CMK (cell line): ENCODE measurements around the gene ARHGAP23.

ENCODE experiments used
- DNase-seq: peaks from one replicate; pipeline ENCODE4 v3.0.0-alpha.2; 2010; ENCODE audit warnings: low read depth

Gene ARHGAP23

DNA sequence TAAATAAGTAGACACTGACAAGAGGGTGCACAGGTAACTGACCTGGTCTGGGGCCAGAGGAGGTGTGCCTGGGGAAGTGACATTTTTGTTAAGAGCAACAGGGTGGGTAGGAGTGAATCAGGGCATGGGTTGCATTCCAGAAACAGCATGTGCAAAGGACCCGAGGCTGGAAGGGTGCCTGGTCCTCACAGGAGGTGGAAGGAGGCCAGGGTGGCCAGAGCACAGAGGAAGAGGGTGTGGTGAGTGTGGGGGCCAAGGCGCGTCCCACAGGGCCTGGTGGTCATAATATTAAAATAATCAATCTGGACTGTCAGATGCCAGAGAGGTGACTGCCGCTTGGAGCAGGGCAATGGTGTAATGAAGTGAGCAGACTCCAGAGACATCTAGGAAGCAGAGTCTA, 14.3 kb downstream of the ARHGAP23 start:
- no peak for DNase-seq

- no peak for DNase-seq
Measured at GRCh38 chr17:38443356-38444031, 15.2 kb downstream of the ARHGAP23 start.

- no peak for DNase-seq
Measured at GRCh38 chr17:38444151-38444550, 15.9 kb downstream of the ARHGAP23 start.

- no peak for DNase-seq
Measured at GRCh38 chr17:38447502-38448085, 19.3 kb downstream of the ARHGAP23 start.

- DNase-seq, result no peak
Measured at GRCh38 chr17:38448208-38448771, 20.0 kb downstream of the ARHGAP23 start.

DNA sequence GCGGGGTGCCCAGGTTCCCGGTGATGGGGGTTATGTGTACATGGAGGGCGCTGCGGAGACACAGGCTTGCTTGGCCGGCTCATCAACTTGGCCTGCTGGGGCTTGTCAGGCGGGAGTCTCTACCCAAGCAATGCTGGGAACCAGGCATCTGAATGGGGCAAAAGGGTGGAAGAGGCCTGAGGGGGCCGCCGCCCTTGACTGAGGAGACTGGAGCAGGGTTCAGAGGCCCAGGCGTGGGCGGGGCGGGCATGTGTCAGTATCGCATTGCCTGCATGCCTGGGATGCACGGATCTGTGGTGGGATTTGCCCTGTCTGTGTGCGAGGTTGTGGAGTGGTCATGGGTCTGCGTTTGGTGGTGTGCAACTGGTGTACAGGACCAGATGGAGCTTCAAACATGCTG, 21.1 kb downstream of the ARHGAP23 start:
- DNase-seq, result no peak

DNA sequence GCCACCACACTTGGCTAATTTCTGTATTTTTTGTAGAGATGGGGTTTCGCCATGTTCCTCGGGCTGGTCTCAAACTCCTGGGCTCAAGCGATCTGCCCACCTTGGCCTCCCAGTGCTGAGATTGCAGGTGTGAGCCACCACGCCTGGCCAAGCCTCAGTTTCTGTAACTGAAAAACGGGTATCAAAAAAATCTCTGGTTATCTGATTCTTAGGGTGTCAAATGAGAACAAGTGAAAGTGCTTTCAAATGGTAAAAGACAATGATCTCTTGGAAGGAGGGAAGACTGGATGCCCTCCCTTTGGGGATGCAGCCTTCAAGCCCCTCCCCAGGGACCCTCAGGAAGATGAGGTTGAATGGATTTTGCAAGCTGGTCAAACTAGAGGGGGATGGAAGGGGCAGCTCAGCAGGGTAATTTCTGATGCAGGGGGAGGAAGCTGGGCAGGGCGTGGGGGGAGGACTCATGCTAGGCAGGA, 22.3 kb downstream of the ARHGAP23 start:
- DNase-seq, result no peak

DNA sequence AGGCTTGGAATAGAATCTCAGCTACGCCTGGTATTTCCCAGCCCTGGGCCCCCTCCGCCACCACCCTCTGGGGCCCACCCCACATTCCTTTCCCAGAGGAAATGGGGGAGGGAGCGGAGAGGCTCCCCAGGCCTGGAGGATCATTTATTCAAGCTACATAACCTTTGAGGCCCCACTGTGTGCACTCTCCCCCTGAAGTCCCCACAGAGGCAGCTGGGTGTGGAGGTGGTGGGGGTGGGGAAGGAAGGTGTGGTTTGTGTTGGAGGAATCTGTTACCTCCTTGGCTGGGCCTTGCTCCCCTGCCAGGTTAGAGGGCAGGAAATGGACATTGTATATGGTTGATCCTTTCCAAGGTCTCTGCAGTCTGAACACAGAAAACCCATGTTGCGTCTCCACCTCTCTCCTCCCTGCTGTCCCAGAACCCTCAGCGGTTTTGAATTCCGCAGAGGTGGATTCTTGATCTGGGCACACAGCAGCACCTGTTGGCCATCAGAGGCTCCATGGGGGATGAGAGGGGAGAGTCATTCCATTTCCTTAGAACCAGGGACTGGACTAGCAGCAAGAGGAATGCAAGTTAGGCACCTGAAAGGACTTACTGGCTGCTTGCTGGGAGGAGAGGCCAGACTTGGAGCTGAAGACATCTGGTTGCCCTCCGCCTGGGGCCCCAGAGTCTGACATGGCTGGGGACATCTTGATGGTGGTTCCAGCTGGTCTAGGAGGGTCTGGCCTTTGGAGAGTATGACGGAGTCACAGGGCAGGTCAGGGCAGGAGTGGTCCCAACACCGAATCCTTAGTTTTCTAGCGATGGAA, 23.0 kb downstream of the ARHGAP23 start:
- DNase-seq, result no peak

DNA sequence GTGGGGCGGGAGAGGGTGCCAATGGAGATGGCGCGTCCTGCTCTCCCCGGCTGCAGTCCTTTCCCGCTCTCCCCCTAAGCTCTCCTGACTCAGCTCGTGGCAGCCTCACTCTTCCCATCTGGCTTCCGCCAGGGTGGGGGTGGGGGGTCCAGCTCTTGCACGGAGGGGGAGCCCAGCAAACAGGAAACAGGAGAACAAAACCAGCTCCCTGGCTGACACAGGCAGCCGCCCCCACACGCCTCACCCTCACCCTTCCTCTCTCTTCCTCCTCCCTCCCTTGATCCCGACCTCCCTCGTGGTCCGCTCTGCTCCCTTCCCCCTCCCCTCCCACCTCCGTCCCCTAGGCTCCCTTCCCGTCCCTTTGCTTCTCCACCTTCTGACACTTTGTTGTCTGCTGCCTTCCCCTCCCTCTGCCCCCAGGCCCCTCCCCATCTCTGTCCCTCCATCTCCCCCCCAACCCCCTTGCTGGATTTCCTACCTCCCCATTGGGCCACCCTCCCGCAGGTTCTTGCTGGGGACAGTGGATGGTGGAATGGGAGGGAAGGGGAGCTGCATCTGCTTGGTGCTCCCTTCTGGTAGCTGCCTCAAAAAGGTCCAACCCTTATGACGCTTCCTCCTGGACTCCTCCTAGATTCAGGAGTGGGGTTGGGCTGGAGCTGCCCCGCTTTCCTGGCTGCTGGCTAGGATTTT, 23.7 kb downstream of the ARHGAP23 start:
- DNase-seq, result no peak

DNA sequence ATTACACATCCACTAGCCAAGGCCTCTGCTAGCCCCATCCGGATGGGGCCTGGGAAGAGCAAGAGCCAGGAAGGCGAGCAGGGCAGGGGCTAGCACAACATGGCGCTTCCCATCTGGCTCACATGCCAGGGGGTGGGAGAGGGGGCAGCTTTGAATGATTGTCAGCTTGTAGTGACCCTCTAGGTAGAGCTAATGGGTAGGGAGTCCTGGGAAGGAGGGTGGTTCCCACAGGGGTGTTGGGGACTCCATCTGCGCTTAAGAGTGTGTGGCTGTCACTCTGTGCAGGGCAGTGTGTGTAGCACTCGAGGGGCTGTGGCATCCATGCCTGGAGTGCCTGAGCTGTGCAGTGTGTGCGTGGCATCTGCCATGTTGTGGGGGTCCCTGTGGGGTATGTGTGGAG, 24.5 kb downstream of the ARHGAP23 start:
- DNase-seq, result no peak

DNA sequence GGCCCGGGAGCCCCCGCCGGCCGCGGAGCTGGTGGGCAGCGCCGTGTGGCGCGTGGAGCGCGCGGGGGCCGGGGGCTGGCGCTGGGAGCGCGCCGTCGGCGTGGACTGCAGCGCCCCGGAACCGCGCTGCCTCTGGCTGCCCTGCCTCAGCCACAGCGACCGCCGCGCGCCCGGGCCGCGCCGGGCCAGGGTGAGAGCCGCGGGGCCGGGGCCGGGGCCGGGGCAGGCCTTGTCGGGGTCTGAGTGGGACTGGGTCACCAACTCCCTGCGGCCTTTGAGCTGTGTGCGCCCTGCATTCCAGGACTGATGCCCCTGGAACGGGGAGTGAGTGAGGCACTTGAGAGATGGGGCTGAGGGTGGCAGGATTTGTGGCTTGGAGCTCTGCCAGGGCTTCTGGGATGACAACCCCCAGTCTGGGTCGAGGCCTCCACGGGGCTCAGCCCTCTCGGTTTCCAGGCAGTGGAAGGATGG, 25.7 kb downstream of the ARHGAP23 start:
- DNase-seq, result no peak

DNA sequence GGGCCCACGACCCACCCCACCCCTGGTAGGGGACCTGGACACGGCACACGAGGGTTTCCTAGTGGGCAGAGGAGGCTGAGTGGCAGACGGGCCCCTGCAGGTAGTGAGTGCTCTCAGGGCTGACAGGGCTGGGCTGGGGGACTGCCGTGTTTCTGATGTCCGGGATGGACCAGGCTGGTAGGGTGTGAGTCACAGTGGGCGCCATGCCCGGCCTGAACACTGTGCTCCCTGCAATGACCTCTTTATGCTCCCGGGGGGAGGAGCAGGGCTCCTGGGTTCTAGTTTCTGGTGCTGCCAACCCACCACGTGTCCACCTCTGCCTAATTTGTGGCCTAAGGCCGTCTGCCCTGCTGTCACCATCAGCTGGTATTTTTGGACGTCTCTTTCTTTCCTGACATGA, 26.3 kb downstream of the ARHGAP23 start:
- DNase-seq, result no peak

DNA sequence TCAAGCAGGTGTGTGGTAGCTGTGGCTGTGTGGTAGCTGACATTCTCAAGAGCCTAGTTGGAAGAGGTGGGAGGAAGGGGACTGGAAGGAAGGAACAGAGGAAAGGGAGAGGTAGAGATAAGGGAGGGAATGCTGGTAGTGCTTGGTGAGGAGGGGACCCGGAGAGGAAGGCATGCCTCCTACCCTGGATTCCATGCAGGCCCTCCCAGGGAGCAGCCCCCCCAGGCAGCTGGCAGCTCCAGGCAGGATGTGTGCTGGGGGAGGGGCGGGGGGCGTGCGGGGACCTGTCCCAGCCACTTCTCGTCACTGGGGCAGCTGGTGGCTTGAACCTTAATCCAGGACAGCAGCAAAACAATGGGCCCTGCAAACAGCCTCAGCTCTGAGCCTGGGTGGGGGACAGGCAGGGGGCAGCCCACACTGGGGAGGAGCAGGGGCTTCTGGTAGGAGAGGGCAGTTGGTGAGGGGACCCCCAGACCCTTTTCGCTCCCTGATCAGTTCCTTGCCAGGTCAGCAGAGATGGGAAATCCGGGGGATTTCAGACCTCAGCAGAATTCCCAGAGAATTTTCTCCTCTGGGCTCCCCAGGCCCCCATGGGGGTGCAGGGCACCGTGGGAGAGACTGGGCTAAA, 27.1 kb downstream of the ARHGAP23 start:
- DNase-seq, result no peak

DNA sequence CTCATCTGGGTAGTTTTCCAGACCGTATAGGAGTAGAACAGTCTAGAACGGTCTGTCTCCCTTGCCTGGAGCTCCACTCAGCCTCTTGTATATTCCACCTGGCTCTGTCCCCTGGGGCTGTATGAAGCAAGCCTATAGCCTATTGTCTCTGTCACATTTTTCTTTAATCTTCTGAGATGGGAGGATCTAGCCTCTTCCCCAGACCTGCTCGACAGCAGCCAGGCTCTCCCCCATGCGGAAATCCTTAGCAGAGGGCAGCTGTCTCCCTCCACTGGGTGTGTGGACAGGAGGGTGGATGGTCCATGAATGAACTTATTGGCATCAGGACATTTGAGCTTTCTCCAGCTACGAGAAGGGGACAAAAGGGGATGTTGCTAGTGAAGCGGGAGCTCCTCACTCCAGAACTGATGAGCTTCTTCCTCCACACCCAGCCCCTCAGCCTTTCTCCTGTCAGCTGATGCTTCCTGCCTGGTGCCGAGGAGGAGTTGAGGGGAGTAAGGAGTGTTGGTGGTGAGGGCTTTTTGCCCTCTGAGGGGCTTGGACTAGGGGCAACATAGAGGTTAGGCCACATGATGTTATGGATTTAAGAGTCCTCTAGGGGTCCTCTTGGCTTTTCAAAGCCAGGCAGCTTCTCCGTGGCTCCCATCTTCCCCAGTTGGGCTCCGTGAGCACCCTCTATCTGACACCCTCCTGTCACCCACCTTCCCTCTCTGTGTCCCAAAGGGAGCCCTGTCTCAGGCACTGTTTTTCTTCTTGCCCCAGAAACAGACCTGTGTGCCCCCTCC, 28.0 kb downstream of the ARHGAP23 start:
- DNase-seq, result no peak

- no peak for DNase-seq
Measured at GRCh38 chr17:38457577-38458371, 29.5 kb downstream of the ARHGAP23 start.

- DNase-seq, result no peak
Measured at GRCh38 chr17:38458521-38458920, 30.3 kb downstream of the ARHGAP23 start.

- DNase-seq, result no peak
Measured at GRCh38 chr17:38459567-38459966, 31.3 kb downstream of the ARHGAP23 start.

DNA sequence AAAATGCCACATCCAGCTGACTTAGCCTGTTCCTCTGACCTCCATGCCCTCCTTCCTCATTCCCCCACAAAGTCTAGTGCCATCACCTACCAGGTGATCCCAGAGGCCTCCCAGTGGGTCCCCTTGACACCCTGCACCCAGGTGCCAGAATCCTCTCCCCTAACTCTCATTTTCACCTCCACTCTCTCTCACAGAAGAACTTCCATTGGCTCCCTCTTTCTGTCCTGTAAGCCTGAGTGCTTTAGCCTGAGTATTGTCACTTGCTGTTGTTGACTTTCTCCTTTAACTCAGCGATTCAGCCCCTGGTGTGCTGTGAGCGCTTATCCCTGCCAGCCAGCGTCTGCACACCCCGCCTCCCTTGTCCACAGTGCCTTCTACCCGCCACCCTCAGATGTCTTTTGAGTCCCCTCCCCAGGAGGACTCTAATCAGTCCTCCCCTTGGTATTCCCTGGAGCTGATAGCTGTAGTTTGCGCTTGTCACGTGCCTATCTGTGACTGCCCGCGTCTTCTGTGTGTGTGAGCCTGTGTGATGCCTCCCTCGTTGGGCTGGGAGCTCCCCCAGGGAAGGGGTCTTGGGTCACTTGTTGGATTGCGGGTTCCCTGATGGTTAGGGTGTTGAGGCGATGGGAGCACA, 31.9 kb downstream of the ARHGAP23 start:
- DNase-seq, result no peak
